Activated CD4-positive, alpha-beta T cell treated with anti-CD3 and anti-CD28 coated beads, Interleukin-10, Interleukin-2, amounts not matched to agents 100 ng/mL and 50 ng/mL, durations not matched to agents 16 hours and 8 hours (primary cell): ENCODE results near the gene POP4.
"Not testable (repeated sequence)": the region's sequence is repeated elsewhere in the genome, so short reads cannot be mapped to it uniquely, and the experiment has no call there.

Source experiments
- DNase-seq: peaks from one replicate; pipeline ENCODE4 v3.0.0-alpha.2; 2020

POP4 gene

GRCh38 chr19:29614046-29614445, 8.0 kb downstream of the POP4 start:
- no peak for DNase-seq

- no peak for DNase-seq
These were observed 8.7 kb downstream of the POP4 start for GRCh38 chr19:29614780-29615179.

GRCh38 chr19:29615891-29616425, 9.9 kb downstream of the POP4 start:
- DNase-seq = no peak

GRCh38 chr19:29616541-29616940, 10.5 kb downstream of the POP4 start:
- no peak for DNase-seq

GRCh38 chr19:29617366-29618266, 11.5 kb downstream of the POP4 start:
- no peak for DNase-seq

- no peak for DNase-seq
These were observed 12.4 kb downstream of the POP4 start for GRCh38 chr19:29618434-29618833.

- no peak for DNase-seq
These were observed 12.8 kb downstream of the POP4 start for GRCh38 chr19:29618871-29619270.

- DNase-seq = peak; percentile 50
These were observed 14.9 kb downstream of the POP4 start for GRCh38 chr19:29620931-29621351.

- peak; percentile 35 for DNase-seq
These were observed 16.3 kb downstream of the POP4 start for GRCh38 chr19:29622166-29623070.

- DNase-seq = peak; percentile 94
These were observed 17.8 kb downstream of the POP4 start for GRCh38 chr19:29623726-29624488.

GRCh38 chr19:29624489-29625185, 18.6 kb downstream of the POP4 start:
- DNase-seq = peak; percentile 13

- DNase-seq = no peak
These were observed 19.1 kb downstream of the POP4 start for GRCh38 chr19:29625186-29625651.

GRCh38 chr19:29626386-29626785, 20.3 kb downstream of the POP4 start:
- no peak for DNase-seq

GRCh38 chr19:29626832-29627231, 20.7 kb downstream of the POP4 start:
- not testable (repeated sequence) for DNase-seq

GRCh38 chr19:29628661-29629385, 22.7 kb downstream of the POP4 start:
- no peak for DNase-seq

- no peak for DNase-seq
These were observed 23.9 kb downstream of the POP4 start for GRCh38 chr19:29629836-29630534.

- DNase-seq = no peak
These were observed 24.6 kb downstream of the POP4 start for GRCh38 chr19:29630655-29631054.

- DNase-seq = no peak
These were observed 25.4 kb downstream of the POP4 start for GRCh38 chr19:29631450-29631849.

GRCh38 chr19:29634002-29634401, 27.9 kb downstream of the POP4 start:
- DNase-seq = no peak

- DNase-seq = no peak
These were observed 28.5 kb downstream of the POP4 start for GRCh38 chr19:29634423-29635130.
